GM12878 (cell line): Measurements from ENCODE around the gene AP3M1. TPM values are rescaled to one million over a fixed set of nuclear protein-coding genes. Genes with fewer than 3 reads are reported as not detected.

Experiments used
- CBFB ChIP-seq: IDR thresholded peaks from 2 replicates; pipeline ENCODE4 v1.6.1; 2016; ENCODE audit warnings: antibody characterized with exemption, low read depth
- CHD2 ChIP-seq: IDR thresholded peaks from 2 replicates; pipeline ENCODE4 v1.6.1; 2011; ENCODE audit warnings: low read depth, low read length, improper control_type of control experiment, borderline replicate concordance
- CREM ChIP-seq: IDR thresholded peaks from 2 replicates; pipeline ENCODE4 v1.6.1; 2014; ENCODE audit warnings: antibody characterized with exemption, low read depth
- E4F1 ChIP-seq: fragments of 450-650 bp; IDR thresholded peaks from 2 replicates; pipeline ENCODE4 v1.6.1; 2018; ENCODE audit warnings: borderline replicate concordance, mild to moderate bottlenecking; ENCODE audit not compliant: partially characterized antibody
- EP300 ChIP-seq, 2 experiments: fragments of 150-350 bp in 1 of 2; IDR thresholded peaks; 2 replicates each; pipeline ENCODE4 v1.6.1; 2011 to 2012; ENCODE audit warnings: low read depth in 2 of 2, low read length in 2 of 2, borderline replicate concordance in 1 of 2, improper control_type of control experiment in 1 of 2, inconsistent platforms in 1 of 2; ENCODE audit not compliant: control insufficient read depth in 1 of 2
- HDAC2 ChIP-seq: fragments of 200-600 bp; sonication (generic); IDR thresholded peaks from 2 replicates; pipeline ENCODE4 v1.6.1; 2017
- HDGF ChIP-seq: fragments of 450-650 bp; IDR thresholded peaks from 2 replicates; pipeline ENCODE4 v1.6.1; 2016; ENCODE audit warnings: antibody characterized with exemption
- HSF1 ChIP-seq: fragments of 150-350 bp; IDR thresholded peaks from 2 replicates; pipeline ENCODE4 v1.6.1; 2014; ENCODE audit warnings: mild to moderate bottlenecking, low read depth, low read length
- NFIC ChIP-seq: IDR thresholded peaks from 2 replicates; pipeline ENCODE4 v1.6.1; 2012; ENCODE audit warnings: low read depth, mild to moderate bottlenecking, inconsistent platforms, low read length, moderate library complexity
- RAD21 ChIP-seq: IDR thresholded peaks from 2 replicates; pipeline ENCODE4 v1.6.1; 2011; ENCODE audit warnings: mild to moderate bottlenecking, low read depth, low read length, moderate library complexity; ENCODE audit not compliant: insufficient read depth
- RB1 ChIP-seq: fragments of 450-650 bp; formaldehyde crosslinking; IDR thresholded peaks from 2 replicates; pipeline ENCODE4 v1.6.1; 2017; ENCODE audit warnings: mild to moderate bottlenecking, borderline replicate concordance
- RBBP5 ChIP-seq: fragments of 200-600 bp; sonication (generic); conservative IDR thresholded peaks from 2 replicates; pipeline ENCODE4 v1.6.1; 2016
- RELA ChIP-seq: fragments of 450-650 bp; IDR thresholded peaks from 2 replicates; pipeline ENCODE4 v1.8.0; 2014; ENCODE audit warnings: borderline replicate concordance; ENCODE audit not compliant: partially characterized antibody
- SKIL ChIP-seq: fragments of 450-650 bp; IDR thresholded peaks from 2 replicates; pipeline ENCODE4 v1.6.1; 2017; ENCODE audit warnings: mild to moderate bottlenecking, low read depth, inconsistent platforms; ENCODE audit not compliant: poor library complexity, severe bottlenecking
- SRF ChIP-seq, 2 experiments: IDR thresholded peaks; 2 replicates each; pipeline ENCODE4 v1.6.1; 2011; ENCODE audit warnings: low read depth in 2 of 2, low read length in 2 of 2, mild to moderate bottlenecking in 1 of 2, moderate library complexity in 1 of 2
- ZNF384 ChIP-seq: IDR thresholded peaks from 2 replicates; pipeline ENCODE4 v1.6.1; 2012; ENCODE audit warnings: low read depth, mild to moderate bottlenecking, low read length, improper control_type of control experiment, borderline replicate concordance
- polyA plus RNA-seq, 11 experiments: library from polyadenylated mRNA; depleted of rRNA in 4 of 11; unstranded in 6 of 11; stranded (reverse) in 5 of 11; fragments of >200 nt; fragmentation: Nextera tagmentation in 4 of 11; fragmentation: Illumina TruSeq in 1 of 11; extraction: Ambion mirVana in 4 of 11; extraction: Trizol in 1 of 11; gene quantifications; 1 replicate in 1 of 11; 2 replicates in 10 of 11; pipeline versions ENCODE4 v1.2.1 to v1.2.3, GENCODE V29; 2011 to 2016; ENCODE audit warnings: inconsistent platforms in 2 of 11, missing spikeins in 2 of 11, low read depth in 1 of 11
- total RNA-seq, 4 experiments: library from RNA; depleted of rRNA in 3 of 4; stranded (reverse); fragments of >200 nt in 3 of 4; fragmentation: Illumina TruSeq in 1 of 4; extraction: Trizol in 1 of 4; gene quantifications; 2 replicates each; pipeline versions ENCODE4 v1.2.1 to v1.2.3, GENCODE V29; 2013 to 2021
- TF ChIP-seq, protein P1 (sequence below): IDR thresholded peaks from 2 replicates; pipeline ENCODE4 v1.6.1; 2011; ENCODE audit warnings: borderline replicate concordance, low read depth, mild to moderate bottlenecking, moderate library complexity, low read length; ENCODE audit not compliant: insufficient read depth, poor library complexity, severe bottlenecking
- TF ChIP-seq, protein P2 (sequence below), 3 experiments: IDR thresholded peaks in 2 of 3; conservative IDR thresholded peaks in 1 of 3; 2 replicates each; pipeline ENCODE4 v1.5.1; 2011; ENCODE audit warnings: low read depth in 3 of 3, low read length in 3 of 3, mild to moderate bottlenecking in 3 of 3, control low read depth in 2 of 3, moderate library complexity in 2 of 3, inconsistent platforms in 1 of 3, mixed read lengths in 1 of 3; ENCODE audit not compliant: control insufficient read depth in 2 of 3, insufficient read depth in 1 of 3; ENCODE audit errors: extremely low read depth in 1 of 3

The AP3M1 gene
- total and polyA plus RNA-seq, 10 of the 15 experiments (the other 5 are each of a cell fraction or from before 2014, with no cell fraction given), result 22.1 to 83.4 (median 47.7) TPM

DNA sequence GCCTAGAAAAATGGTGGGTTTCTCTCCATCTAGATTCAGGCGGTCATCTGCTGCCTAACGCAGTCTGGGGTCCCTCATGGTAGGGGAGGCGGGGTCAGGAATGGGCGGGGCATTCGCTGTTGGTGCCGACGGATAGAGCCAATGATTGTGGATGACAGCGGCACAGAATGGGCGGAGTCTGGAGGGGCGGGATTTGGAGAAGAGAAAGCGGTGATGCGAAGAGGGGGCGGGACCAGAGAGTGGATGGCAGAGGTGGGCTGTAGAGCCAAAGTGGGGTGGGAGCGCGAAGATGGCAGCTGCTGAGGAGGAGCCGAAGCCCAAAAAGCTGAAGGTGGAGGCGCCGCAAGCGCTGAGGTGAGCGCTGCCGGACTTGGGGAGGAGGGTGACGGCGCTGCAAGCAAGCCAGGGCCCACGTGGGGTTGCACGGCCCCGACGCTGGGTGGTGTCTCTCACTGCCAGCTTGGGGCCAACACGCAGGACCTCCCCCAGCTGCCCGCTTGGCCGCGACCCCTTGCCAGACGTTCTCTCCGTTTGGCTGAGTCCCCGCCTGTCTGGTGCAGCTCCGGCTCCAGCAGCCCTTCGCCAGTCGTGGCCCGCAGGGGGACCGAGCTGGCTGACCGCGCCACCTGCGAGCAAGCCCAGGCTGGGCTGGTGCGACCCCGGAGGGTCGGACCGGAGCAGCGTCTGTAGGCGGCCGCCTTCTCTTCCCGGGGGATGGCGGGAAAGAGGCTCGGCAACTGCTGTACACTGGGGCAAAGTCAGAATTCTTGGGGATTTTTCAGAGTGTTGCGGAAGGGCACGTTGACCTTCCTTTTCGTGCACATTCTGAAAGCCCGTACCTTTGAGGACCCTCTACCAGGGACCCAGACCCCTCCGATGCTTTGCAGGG, 606 bp upstream of the AP3M1 start, which contains the start of gene ADK (continued):
- TF ChIP-seq, protein P1, sequence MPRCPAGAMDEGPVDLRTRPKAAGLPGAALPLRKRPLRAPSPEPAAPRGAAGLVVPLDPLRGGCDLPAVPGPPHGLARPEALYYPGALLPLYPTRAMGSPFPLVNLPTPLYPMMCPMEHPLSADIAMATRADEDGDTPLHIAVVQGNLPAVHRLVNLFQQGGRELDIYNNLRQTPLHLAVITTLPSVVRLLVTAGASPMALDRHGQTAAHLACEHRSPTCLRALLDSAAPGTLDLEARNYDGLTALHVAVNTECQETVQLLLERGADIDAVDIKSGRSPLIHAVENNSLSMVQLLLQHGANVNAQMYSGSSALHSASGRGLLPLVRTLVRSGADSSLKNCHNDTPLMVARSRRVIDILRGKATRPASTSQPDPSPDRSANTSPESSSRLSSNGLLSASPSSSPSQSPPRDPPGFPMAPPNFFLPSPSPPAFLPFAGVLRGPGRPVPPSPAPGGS, result peak; percentile 13
- peak; percentile 31 for TF ChIP-seq RELA
- TF ChIP-seq SRF (IDR thresholded peaks at IDR 0.05; ENCODE audit: low read depth in 2 of 2, low read length in 2 of 2), result no peak
- TF ChIP-seq CBFB, result 0 out of 2 replicates have a peak, but pooled peaks have one; percentile 14
- peak; percentile 65; the same call in 1 of the 2 replicates for TF ChIP-seq RB1
- peak; percentile 21; the same call in 1 of the 2 replicates for TF ChIP-seq RAD21
- TF ChIP-seq HDAC2, result no peak
- TF ChIP-seq SKIL, result no peak
- peak; percentile 100 for TF ChIP-seq HDGF
- TF ChIP-seq, protein P2, sequence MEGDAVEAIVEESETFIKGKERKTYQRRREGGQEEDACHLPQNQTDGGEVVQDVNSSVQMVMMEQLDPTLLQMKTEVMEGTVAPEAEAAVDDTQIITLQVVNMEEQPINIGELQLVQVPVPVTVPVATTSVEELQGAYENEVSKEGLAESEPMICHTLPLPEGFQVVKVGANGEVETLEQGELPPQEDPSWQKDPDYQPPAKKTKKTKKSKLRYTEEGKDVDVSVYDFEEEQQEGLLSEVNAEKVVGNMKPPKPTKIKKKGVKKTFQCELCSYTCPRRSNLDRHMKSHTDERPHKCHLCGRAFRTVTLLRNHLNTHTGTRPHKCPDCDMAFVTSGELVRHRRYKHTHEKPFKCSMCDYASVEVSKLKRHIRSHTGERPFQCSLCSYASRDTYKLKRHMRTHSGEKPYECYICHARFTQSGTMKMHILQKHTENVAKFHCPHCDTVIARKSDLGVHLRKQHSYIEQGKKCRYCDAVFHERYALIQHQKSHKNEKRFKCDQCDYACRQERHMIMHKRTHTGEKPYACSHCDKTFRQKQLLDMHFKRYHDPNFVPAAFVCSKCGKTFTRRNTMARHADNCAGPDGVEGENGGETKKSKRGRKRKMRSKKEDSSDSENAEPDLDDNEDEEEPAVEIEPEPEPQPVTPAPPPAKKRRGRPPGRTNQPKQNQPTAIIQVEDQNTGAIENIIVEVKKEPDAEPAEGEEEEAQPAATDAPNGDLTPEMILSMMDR (IDR thresholded peaks at IDR 0.05 in 2 of 3, conservative IDR thresholded peaks at IDR 0.05 in 1 of 3; ENCODE audit: control insufficient read depth in 2 of 3, extremely low read depth in 1 of 3, insufficient read depth in 1 of 3, low read depth in 3 of 3, low read length in 3 of 3), result peak; percentile 20 to 38 (median 29); a peak in 4 of 6 replicates
- no peak for TF ChIP-seq E4F1
- TF ChIP-seq CHD2, result 0 out of 2 replicates have a peak, but pooled peaks have one; percentile 11
- TF ChIP-seq NFIC, result no peak
- TF ChIP-seq ZNF384, result no peak
- TF ChIP-seq CREM, result no peak
- TF ChIP-seq EP300 (IDR thresholded peaks at IDR 0.05; ENCODE audit: borderline replicate concordance in 1 of 2, control insufficient read depth in 1 of 2, low read depth in 2 of 2, low read length in 2 of 2), result no peak
- TF ChIP-seq HSF1, result no peak
- no peak for TF ChIP-seq RBBP5
